ENCODE results near the gene ST14.
"Not testable (repeated sequence)": the region's sequence is repeated elsewhere in the genome, so short reads cannot be mapped to it uniquely, and the experiment has no call there.

ST14 gene

GRCh38 chr11:130166457-130166784 is 6.8 kb downstream of the ST14 start:
- Histone ChIP-seq H3K4me1 (ENCODE audit: insufficient read depth, low read length) (no peaks in the 10 kb centered on the region), H3K27ac (ENCODE audit: low read depth, low read length) (no peak overlapping the region), H3K9ac (ENCODE audit: low read length) (no peak overlapping the region), H3K36me3 (ENCODE audit: insufficient read depth, low read length) (no peaks in the 10 kb centered on the region), H3K9me3 (ENCODE audit: low read length) (no peaks in the 10 kb centered on the region), H3K27me3 (ENCODE audit: control insufficient read depth in 1 of 2, insufficient read depth in 2 of 2, low read length in 2 of 2) (peaks cover 0 to 6% of the 10 kb centered on the region in 2 donors), H3K4me3 (ENCODE audit: low read depth in 1 of 2, low read length in 2 of 2) (no peak overlapping the region)

- Histone ChIP-seq H3K27me3 (ENCODE audit: control insufficient read depth in 1 of 2, insufficient read depth in 2 of 2, low read length in 2 of 2) (peaks cover 0 to 2% of the 10 kb centered on the region in 2 donors), H3K27ac (ENCODE audit: low read depth, low read length) (no peak overlapping the region), H3K9me3 (ENCODE audit: low read length) (no peaks in the 10 kb centered on the region), H3K9ac (ENCODE audit: low read length) (no peak overlapping the region), H3K4me3 (ENCODE audit: low read depth in 1 of 2, low read length in 2 of 2) (no peak overlapping the region), H3K4me1 (ENCODE audit: insufficient read depth, low read length) (no peaks in the 10 kb centered on the region), H3K36me3 (ENCODE audit: insufficient read depth, low read length) (no peaks in the 10 kb centered on the region)
Observed at GRCh38 chr11:130167146-130167545, 7.6 kb downstream of the ST14 start.

GRCh38 chr11:130168105-130168504 is 8.5 kb downstream of the ST14 start:
- Histone ChIP-seq H3K9me3 (ENCODE audit: low read length) (no peaks in the 10 kb centered on the region), H3K27ac (ENCODE audit: low read depth, low read length) (no peak overlapping the region), H3K27me3 (ENCODE audit: control insufficient read depth in 1 of 2, insufficient read depth in 2 of 2, low read length in 2 of 2) (no peaks in the 10 kb centered on the region), H3K9ac (ENCODE audit: low read length) (no peak overlapping the region), H3K36me3 (ENCODE audit: insufficient read depth, low read length) (no peaks in the 10 kb centered on the region), H3K4me1 (ENCODE audit: insufficient read depth, low read length) (no peaks in the 10 kb centered on the region), H3K4me3 (ENCODE audit: low read depth in 1 of 2, low read length in 2 of 2) (no peak overlapping the region)

- H3K4me1 ChIP-seq (ENCODE audit: insufficient read depth, low read length): no peaks in the 10 kb centered on the region
- no peak overlapping the region for H3K4me3 ChIP-seq (ENCODE audit: low read depth in 1 of 2, low read length in 2 of 2)
- H3K27me3 ChIP-seq (ENCODE audit: control insufficient read depth in 1 of 2, insufficient read depth in 2 of 2, low read length in 2 of 2): no peaks in the 10 kb centered on the region
- H3K9ac ChIP-seq (ENCODE audit: low read length): no peak overlapping the region
- H3K27ac ChIP-seq (ENCODE audit: low read depth, low read length): no peak overlapping the region
- no peaks in the 10 kb centered on the region for H3K9me3 ChIP-seq (ENCODE audit: low read length)
- no peaks in the 10 kb centered on the region for H3K36me3 ChIP-seq (ENCODE audit: insufficient read depth, low read length)
Observed at GRCh38 chr11:130170345-130170744, 10.8 kb downstream of the ST14 start.

- no peak overlapping the region for H3K9ac ChIP-seq (ENCODE audit: low read length)
- no peaks in the 10 kb centered on the region for H3K9me3 ChIP-seq (ENCODE audit: low read length)
- H3K4me1 ChIP-seq (ENCODE audit: insufficient read depth, low read length): no peaks in the 10 kb centered on the region
- no peak overlapping the region for H3K27ac ChIP-seq (ENCODE audit: low read depth, low read length)
- H3K36me3 ChIP-seq (ENCODE audit: insufficient read depth, low read length): no peaks in the 10 kb centered on the region
- no peak overlapping the region for H3K4me3 ChIP-seq (ENCODE audit: low read depth in 1 of 2, low read length in 2 of 2)
- H3K27me3 ChIP-seq (ENCODE audit: control insufficient read depth in 1 of 2, insufficient read depth in 2 of 2, low read length in 2 of 2): no peaks in the 10 kb centered on the region
Observed at GRCh38 chr11:130171534-130171933, 12.0 kb downstream of the ST14 start.

GRCh38 chr11:130172001-130172400 is 12.4 kb downstream of the ST14 start:
- not testable (repeated sequence) for H3K9ac ChIP-seq (ENCODE audit: low read length); H3K9me3 ChIP-seq (ENCODE audit: low read length); H3K36me3 ChIP-seq (ENCODE audit: insufficient read depth, low read length); H3K4me3 ChIP-seq (ENCODE audit: low read depth in 1 of 2, low read length in 2 of 2); H3K4me1 ChIP-seq (ENCODE audit: insufficient read depth, low read length); H3K27me3 ChIP-seq (ENCODE audit: control insufficient read depth in 1 of 2, insufficient read depth in 2 of 2, low read length in 2 of 2); H3K27ac ChIP-seq (ENCODE audit: low read depth, low read length)

GRCh38 chr11:130174642-130175041 is 15.1 kb downstream of the ST14 start:
- H3K27me3 ChIP-seq (ENCODE audit: control insufficient read depth in 1 of 2, insufficient read depth in 2 of 2, low read length in 2 of 2): no peaks in the 10 kb centered on the region
- H3K9me3 ChIP-seq (ENCODE audit: low read length): no peaks in the 10 kb centered on the region
- no peaks in the 10 kb centered on the region for H3K36me3 ChIP-seq (ENCODE audit: insufficient read depth, low read length)
- H3K4me3 ChIP-seq (ENCODE audit: low read depth in 1 of 2, low read length in 2 of 2): no peak overlapping the region
- H3K9ac ChIP-seq (ENCODE audit: low read length): no peak overlapping the region
- H3K4me1 ChIP-seq (ENCODE audit: insufficient read depth, low read length): no peaks in the 10 kb centered on the region
- no peak overlapping the region for H3K27ac ChIP-seq (ENCODE audit: low read depth, low read length)

- Histone ChIP-seq H3K4me3 (ENCODE audit: low read depth in 1 of 2, low read length in 2 of 2) (no peak overlapping the region), H3K27me3 (ENCODE audit: control insufficient read depth in 1 of 2, insufficient read depth in 2 of 2, low read length in 2 of 2) (no peaks in the 10 kb centered on the region), H3K9ac (ENCODE audit: low read length) (no peak overlapping the region), H3K4me1 (ENCODE audit: insufficient read depth, low read length) (peaks cover 3% of the 10 kb centered on the region), H3K27ac (ENCODE audit: low read depth, low read length) (no peak overlapping the region), H3K9me3 (ENCODE audit: low read length) (no peaks in the 10 kb centered on the region), H3K36me3 (ENCODE audit: insufficient read depth, low read length) (no peaks in the 10 kb centered on the region)
Observed at GRCh38 chr11:130175898-130176297, 16.3 kb downstream of the ST14 start.

- Histone ChIP-seq H3K4me3 (ENCODE audit: low read depth in 1 of 2, low read length in 2 of 2) (no peak overlapping the region), H3K9ac (ENCODE audit: low read length) (no peak overlapping the region), H3K4me1 (ENCODE audit: insufficient read depth, low read length) (peaks cover 3% of the 10 kb centered on the region), H3K9me3 (ENCODE audit: low read length) (no peaks in the 10 kb centered on the region), H3K27me3 (ENCODE audit: control insufficient read depth in 1 of 2, insufficient read depth in 2 of 2, low read length in 2 of 2) (no peaks in the 10 kb centered on the region), H3K27ac (ENCODE audit: low read depth, low read length) (no peak overlapping the region), H3K36me3 (ENCODE audit: insufficient read depth, low read length) (no peaks in the 10 kb centered on the region)
Observed at GRCh38 chr11:130177782-130178181, 18.2 kb downstream of the ST14 start.

GRCh38 chr11:130178441-130179339 is 19.1 kb downstream of the ST14 start:
- H3K27me3 ChIP-seq (ENCODE audit: control insufficient read depth in 1 of 2, insufficient read depth in 2 of 2, low read length in 2 of 2): no peaks in the 10 kb centered on the region
- H3K4me1 ChIP-seq (ENCODE audit: insufficient read depth, low read length): peaks cover 3% of the 10 kb centered on the region
- H3K27ac ChIP-seq (ENCODE audit: low read depth, low read length): no peak overlapping the region
- H3K9ac ChIP-seq (ENCODE audit: low read length): no peak overlapping the region
- no peaks in the 10 kb centered on the region for H3K9me3 ChIP-seq (ENCODE audit: low read length)
- no peaks in the 10 kb centered on the region for H3K36me3 ChIP-seq (ENCODE audit: insufficient read depth, low read length)
- no peak overlapping the region for H3K4me3 ChIP-seq (ENCODE audit: low read depth in 1 of 2, low read length in 2 of 2)

- no peaks in the 10 kb centered on the region for H3K9me3 ChIP-seq (ENCODE audit: low read length)
- no peak overlapping the region for H3K27ac ChIP-seq (ENCODE audit: low read depth, low read length)
- no peak overlapping the region for H3K4me3 ChIP-seq (ENCODE audit: low read depth in 1 of 2, low read length in 2 of 2)
- no peak overlapping the region for H3K9ac ChIP-seq (ENCODE audit: low read length)
- no peaks in the 10 kb centered on the region for H3K27me3 ChIP-seq (ENCODE audit: control insufficient read depth in 1 of 2, insufficient read depth in 2 of 2, low read length in 2 of 2)
- peaks cover 3% of the 10 kb centered on the region for H3K4me1 ChIP-seq (ENCODE audit: insufficient read depth, low read length)
- no peaks in the 10 kb centered on the region for H3K36me3 ChIP-seq (ENCODE audit: insufficient read depth, low read length)
Observed at GRCh38 chr11:130179396-130180306, 20.1 kb downstream of the ST14 start.

Data from muscle layer of colon (tissue), 2 donors.